ENCODE results near the gene LPP. TPM values are rescaled to one million over a fixed set of nuclear protein-coding genes. Genes with fewer than 3 reads are reported as not detected.

The LPP gene
- polyA plus RNA-seq, 3 donors: 24.5 to 26.1 (median 25.4) TPM

DNA sequence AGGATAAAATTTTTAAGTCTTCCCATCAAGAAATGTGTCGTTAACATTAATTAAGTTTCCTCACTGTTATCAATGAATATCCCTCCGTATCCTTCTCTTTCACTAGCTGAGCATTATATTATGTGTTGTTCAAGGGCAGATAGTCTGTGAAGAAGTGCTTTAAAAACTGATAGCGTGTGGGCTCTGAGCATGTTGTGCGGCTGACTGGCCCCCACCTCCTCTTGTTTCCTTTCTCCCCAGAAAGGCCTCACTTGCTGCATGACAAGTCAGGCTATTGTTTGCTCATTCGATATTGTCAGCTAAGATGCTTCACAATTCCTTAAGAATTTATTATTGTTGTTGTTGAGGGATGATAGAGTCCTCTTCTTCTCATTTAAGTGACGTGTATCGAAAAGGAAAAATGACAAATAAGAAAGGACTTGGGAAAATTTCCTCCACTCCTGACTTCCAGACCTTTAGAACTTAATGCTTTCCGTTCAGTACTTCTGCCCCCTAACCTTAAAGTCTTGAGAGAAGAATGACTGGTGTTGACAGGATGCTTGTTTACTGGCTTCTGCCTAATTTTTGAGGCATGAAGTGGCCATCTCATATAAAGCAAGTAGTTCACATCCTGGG lies 298.3 kb downstream of the LPP start:
- DNase-seq (ENCODE audit: low read depth in 3 of 3, low spot score in 2 of 3): no peak

GRCh38 chr3:188453431-188454384 lies 299.8 kb downstream of the LPP start:
- no peak for DNase-seq (ENCODE audit: low read depth in 3 of 3, low spot score in 2 of 3)

DNA sequence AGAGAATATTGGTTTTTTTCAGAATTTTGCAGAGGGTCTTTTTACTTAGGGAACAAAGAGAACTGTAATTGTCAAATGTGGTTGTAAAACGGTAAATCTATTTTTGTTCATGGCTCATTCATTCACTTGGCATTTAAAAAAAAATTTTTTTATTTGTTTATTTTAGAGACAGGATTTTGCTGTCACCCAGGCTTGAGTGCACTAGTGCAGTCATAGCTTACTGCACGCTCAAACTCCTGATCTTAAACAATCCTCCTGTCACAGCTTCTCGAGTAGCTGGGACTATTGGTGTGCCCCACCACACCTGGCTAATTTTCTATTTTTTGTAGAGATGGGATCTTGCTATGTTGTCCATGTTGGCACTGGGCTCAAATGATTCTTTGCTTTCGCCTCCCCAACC lies 301.8 kb downstream of the LPP start:
- DNase-seq (ENCODE audit: low read depth in 3 of 3, low spot score in 2 of 3): no peak

DNA sequence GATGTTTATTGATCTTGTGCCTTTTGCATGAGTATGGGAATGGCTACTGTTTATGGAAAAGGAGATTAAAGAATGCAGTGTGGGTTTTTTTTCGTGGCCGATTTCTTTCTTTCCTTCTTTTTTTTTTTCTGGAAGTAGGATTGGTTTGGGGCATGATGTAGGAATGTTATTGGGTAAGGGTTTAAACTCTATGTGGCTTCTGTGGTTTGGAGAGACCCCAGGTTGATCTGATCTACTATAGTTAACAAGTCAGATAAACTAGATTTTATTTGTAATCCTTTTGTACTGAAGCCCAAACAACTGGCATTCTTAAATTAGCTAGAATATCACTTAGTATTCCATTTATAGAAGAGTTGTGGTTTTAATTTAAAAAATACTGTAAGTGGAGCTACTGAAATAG lies 304.8 kb downstream of the LPP start:
- no peak for DNase-seq (ENCODE audit: low read depth in 3 of 3, low spot score in 2 of 3)

- DNase-seq (ENCODE audit: low read depth in 3 of 3, low spot score in 2 of 3): no peak
Measured at GRCh38 chr3:188465311-188465710, 311.4 kb downstream of the LPP start.

- no peak for DNase-seq (ENCODE audit: low read depth in 3 of 3, low spot score in 2 of 3)
Measured at GRCh38 chr3:188468196-188468595, 314.2 kb downstream of the LPP start.

- DNase-seq (ENCODE audit: low read depth in 3 of 3, low spot score in 2 of 3): peak; percentile 23 to 43 (median 34)
Measured at GRCh38 chr3:188468662-188469061, 314.7 kb downstream of the LPP start.

DNA sequence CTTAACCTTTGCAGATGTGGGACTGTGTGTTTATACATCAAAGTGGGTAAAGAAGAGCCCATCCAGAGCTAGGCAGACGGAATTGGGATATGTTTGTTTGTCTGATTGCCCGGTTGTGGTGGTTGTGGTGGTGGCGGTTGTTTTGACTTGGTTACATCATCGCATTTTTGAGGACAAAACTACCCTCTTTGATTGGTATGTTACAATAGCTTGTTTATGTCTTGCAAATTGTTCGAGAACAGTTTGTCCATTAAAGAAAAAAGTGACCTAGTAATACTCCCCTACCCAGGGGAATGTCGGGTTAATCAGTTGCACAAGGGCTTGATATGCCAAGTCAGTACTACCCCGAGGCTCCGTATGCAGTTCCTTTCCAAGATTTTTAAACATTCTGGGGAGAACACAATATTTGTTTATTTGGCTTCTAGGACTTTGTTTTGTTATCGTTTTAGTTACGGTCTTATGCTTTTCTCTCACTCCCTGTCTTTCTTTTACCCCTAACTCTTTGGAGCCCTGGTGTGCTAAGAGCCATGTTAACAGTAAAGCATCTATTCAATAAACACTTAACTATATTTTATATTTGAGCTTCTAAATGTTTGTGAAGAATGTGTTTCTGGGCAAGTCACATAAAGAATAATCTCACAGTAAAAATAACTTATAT lies 315.4 kb downstream of the LPP start:
- DNase-seq (ENCODE audit: low read depth in 3 of 3, low spot score in 2 of 3): no peak

- DNase-seq (ENCODE audit: low read depth in 3 of 3, low spot score in 2 of 3): no peak
Measured at GRCh38 chr3:188470508-188471130, 316.7 kb downstream of the LPP start.

DNA sequence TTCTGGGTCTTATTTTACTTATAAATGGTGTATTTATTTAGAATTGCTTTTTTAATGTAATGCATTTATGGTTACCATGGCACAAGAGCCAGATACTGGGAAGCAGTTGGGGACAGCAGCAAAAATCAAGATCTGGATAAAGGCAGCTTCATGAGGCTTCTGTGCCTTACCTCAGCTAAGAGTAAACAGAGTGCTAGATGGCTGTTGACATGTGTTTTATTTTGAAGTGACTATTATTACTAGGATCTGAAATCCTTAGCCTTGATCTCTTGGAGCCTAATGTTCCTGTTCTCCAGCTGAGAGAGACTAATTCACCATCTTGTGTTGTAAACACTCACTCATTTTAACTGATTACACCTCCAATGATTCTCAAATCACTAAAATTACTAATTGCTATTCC lies 317.8 kb downstream of the LPP start:
- no peak for DNase-seq (ENCODE audit: low read depth in 3 of 3, low spot score in 2 of 3)

DNA sequence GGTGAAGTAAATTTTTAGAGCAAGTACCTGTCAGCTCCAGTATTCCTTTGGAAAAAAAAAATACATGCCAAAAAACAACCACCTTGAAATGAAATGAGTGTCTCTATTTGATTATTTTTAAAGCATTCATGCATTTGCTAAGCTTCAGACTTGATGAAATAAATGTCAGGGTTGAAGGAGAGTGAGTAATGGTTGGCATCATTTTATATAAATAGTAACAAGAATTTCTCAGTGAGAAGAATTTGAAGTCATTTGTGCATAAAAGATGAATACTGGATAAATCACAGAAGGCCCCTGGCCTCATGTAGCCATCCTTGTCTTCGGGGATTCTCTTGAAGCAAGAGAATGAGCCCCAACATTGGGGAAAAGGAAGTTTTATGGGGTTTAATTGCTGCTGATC lies 318.4 kb downstream of the LPP start:
- DNase-seq (ENCODE audit: low read depth in 3 of 3, low spot score in 2 of 3): no peak

- DNase-seq (ENCODE audit: low read depth in 3 of 3, low spot score in 2 of 3): no peak
Measured at GRCh38 chr3:188473045-188473444, 319.1 kb downstream of the LPP start.

DNA sequence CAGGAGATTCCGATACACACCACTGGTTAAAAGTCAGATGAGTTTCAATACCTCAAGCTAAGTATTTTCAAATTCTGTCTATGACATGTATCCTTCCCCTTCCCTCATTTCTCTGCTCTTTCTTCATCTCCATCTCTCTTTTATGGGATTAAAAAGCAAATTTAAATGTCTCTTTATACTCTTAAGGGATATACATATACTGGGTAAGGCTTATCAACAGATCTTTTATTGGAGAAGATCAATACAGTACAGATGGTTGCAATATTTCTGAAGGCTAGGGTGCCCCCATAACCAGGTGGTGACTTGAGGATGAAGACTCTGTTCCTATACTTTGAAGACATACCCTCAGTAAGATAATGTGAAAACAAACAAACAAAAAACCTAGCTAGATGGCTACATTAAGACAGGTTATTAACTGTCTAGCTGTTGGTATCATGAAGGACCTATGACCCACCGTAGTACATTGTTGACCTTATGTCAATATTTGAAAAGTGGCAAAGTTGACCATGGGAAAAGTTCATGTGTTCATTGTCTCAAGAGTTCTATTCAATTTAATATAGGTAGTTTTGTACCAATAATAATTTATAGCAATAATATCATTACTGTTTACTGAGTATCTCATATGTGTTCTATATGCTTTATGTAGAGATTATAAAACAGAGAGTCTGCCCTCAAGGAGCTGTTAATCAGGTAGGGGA lies 319.8 kb downstream of the LPP start:
- no peak for DNase-seq (ENCODE audit: low read depth in 3 of 3, low spot score in 2 of 3)

DNA sequence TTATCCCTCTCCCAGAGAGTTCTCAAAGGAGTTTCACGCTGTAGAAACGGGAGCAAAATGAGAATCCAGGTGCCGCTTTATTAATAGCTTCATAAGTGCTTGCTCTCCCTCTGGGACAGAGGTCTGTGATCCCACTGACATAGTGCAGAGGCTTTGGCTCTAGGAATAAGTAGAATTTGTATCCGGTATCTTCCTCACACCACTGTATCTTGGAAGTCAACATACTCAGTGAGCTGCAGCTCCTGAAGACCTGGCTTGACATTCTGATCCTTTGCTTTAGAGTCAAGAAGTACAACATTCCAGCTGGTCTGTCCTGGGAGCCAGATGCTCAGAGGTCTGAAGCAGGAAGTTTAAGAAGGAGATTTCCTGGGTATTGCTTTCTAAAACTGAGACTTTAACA lies 323.0 kb downstream of the LPP start:
- DNase-seq (ENCODE audit: low read depth in 3 of 3, low spot score in 2 of 3): no peak

DNA sequence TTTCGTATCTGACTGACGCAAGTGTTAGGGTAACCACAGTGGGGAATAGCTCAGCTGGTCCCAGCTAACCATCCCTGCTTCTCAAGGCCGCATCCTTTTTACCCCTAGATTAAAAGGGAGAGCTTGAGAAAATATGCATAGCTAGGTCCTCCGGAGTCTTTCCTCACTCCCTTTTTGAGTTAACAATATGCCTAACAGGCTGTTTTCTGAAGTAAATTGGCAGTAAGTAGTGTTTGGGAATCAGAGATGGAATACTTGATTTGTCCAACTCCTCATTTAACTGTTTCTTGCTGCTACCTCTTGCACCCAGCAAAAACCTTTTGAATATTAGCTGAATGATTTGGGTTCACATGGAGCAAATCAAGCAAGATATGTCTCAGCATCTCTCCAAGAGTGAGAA lies 326.1 kb downstream of the LPP start:
- DNase-seq (ENCODE audit: low read depth in 3 of 3, low spot score in 2 of 3): no peak

- DNase-seq (ENCODE audit: low read depth in 3 of 3, low spot score in 2 of 3): no peak
Measured at GRCh38 chr3:188482929-188483328, 329.0 kb downstream of the LPP start.

- DNase-seq (ENCODE audit: low read depth in 3 of 3, low spot score in 2 of 3): no peak
Measured at GRCh38 chr3:188486126-188486525, 332.2 kb downstream of the LPP start.

DNA sequence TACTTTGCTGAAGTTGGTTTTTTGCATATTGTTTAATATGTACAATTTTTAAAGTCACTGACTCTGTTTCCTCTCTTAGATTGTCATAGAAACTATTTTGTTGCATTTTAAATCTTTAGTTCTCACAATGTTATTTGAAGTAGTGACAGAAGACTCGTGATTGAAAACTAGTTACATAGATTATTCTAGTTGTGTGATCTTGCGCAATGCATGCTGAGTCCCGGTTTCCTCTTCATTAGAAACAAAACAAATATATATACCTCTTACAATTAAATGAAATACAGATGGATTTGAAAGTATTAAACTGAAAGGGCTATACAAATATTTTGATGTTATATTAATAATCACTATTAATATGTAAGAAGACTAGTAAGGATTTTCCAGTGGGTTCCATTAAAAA lies 333.0 kb downstream of the LPP start:
- DNase-seq (ENCODE audit: low read depth in 3 of 3, low spot score in 2 of 3): no peak

DNA sequence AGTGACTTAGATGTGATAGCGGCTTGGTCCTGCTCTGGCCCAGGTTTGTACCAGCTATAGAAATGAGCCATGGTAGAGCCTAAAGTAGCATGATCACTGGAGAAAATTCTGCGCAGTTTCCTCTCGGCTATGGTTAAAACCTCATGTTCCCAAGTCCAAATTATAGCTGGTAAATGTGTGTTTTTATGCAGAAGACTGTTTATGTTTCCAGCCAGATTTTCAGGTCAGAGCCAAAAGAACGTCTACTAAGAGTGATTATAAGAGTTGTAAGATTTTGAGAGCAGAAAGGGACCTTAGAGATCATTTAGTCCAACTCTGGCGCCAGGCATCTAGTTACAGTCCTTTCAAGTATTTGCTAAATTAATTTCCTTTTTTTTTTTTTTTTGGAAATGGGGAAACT lies 333.7 kb downstream of the LPP start:
- DNase-seq (ENCODE audit: low read depth in 3 of 3, low spot score in 2 of 3): no peak

DNA sequence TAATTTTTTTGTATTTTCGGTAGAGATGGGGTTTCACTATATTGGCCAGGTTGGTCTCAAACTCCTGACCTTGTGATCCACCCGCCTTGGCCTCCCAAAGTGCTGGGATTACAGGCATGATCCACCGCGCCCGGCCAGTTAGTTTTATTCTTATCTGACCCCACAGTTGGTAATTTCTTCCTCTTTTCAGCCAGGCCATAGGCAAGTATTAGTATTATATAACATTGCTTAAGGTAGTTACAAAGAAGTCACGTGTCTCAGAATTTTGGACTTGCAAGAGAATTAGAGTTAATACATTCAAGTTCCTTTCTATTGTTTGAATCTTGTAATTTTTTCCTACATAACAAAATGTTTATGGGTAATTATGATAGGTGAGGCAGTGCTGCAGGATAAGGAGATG lies 334.8 kb downstream of the LPP start:
- DNase-seq (ENCODE audit: low read depth in 3 of 3, low spot score in 2 of 3): no peak

All from right renal cortex interstitium (tissue), 3 donors.